A549 (cell line): Measurements from ENCODE around the gene SLC22A23. TPM values are rescaled to one million over a fixed set of nuclear protein-coding genes. Genes with fewer than 3 reads are reported as not detected.

ENCODE experiments used
- ATAC-seq, 2 experiments: fragments of 200-7000 bp in 1 of 2; fragments of >200 bp in 1 of 2; cut with Nextera tagmentation in 1 of 2; cut with Tn5 transposase in 1 of 2; 3 replicates each; pipeline versions ENCODE4 v1.8.0 to v1.9.1; 2018 to 2020; ENCODE audit warnings: mild to moderate bottlenecking in 1 of 2, moderate library complexity in 1 of 2
- CTCF ChIA-PET: fragments of 300-600 bp; sonication (Branson Sonifier 250); formaldehyde crosslinking; extraction: SDS; loops from one replicate; lab custom pipeline; 2021; ENCODE audit warnings: antibody characterized with exemption, inconsistent platforms; lab: Yijun Ruan, JAX
- POLR2A ChIA-PET: fragments of 350-600 bp; formaldehyde crosslinking; extraction: SDS; loops from one replicate; lab custom pipeline; 2021; ENCODE audit warnings: antibody characterized with exemption, inconsistent platforms; lab: Yijun Ruan, JAX
- DNase-seq, 2 experiments: peaks; one replicate each; pipeline versions ENCODE4 v3.0.0 to v3.0.0-alpha.2; 2011 to 2016; ENCODE audit warnings: low read depth in 1 of 2, low spot score in 1 of 2
- FAIRE-seq: peaks from 2 replicates; lab custom pipeline; 2011; peaks lifted over from hg19 to GRCh38; lab: Jason Lieb, UNC
- H3K27ac ChIP-seq, 2 experiments: fragments of >200 bp; sonication (Bioruptor Twin); formaldehyde crosslinking; 3 replicates each; pipeline ENCODE4 v1.5.1; 2016 to 2017
- H3K4me1 ChIP-seq: fragments of >200 bp; sonication (Bioruptor Twin); formaldehyde crosslinking; 3 replicates; pipeline ENCODE4 v1.6.1; 2016
- H3K4me2 ChIP-seq: fragments of >200 bp; sonication (Bioruptor Twin); formaldehyde crosslinking; 3 replicates; pipeline ENCODE4 v1.6.1; 2016
- H3K4me3 ChIP-seq: fragments of >200 bp; sonication (Bioruptor Twin); formaldehyde crosslinking; 3 replicates; pipeline ENCODE4 v1.5.1; 2016
- H3K9me3 ChIP-seq: fragments of >200 bp; sonication (Bioruptor Twin); formaldehyde crosslinking; 3 replicates; pipeline ENCODE4 v1.6.1; 2016
- BHLHE40 ChIP-seq: IDR thresholded peaks from 2 replicates; pipeline ENCODE4 v1.6.1; 2012; ENCODE audit warnings: low read depth, low read length, inconsistent platforms
- CBX8 ChIP-seq: fragments of 200-600 bp; sonication (generic); IDR thresholded peaks from 2 replicates; pipeline ENCODE4 v1.6.1; 2016
- CEBPB ChIP-seq, 2 experiments: fragments of >200 bp in 1 of 2; sonication (Bioruptor Twin) in 1 of 2; formaldehyde crosslinking in 1 of 2; IDR thresholded peaks; 2 replicates each; pipeline ENCODE4 v1.6.1; 2012 to 2016
- EHF ChIP-seq: fragments of 250-450 bp; sonication (Bioruptor Pico); IDR thresholded peaks from 2 replicates; pipeline ENCODE4 v1.5.0; 2020; ENCODE audit warnings: mild to moderate bottlenecking
- EHMT2 ChIP-seq: fragments of 200-600 bp; sonication (generic); IDR thresholded peaks from 2 replicates; pipeline ENCODE4 v1.6.1; 2016; ENCODE audit warnings: antibody characterized with exemption, low read depth, mild to moderate bottlenecking, moderate library complexity
- EP300 ChIP-seq, 2 experiments: fragments of >200 bp; sonication (Bioruptor Twin); formaldehyde crosslinking; IDR thresholded peaks; 2 replicates in 1 of 2; 3 replicates in 1 of 2; pipeline ENCODE4 v1.6.1; 2016 to 2017
- ESRRA ChIP-seq: fragments of 150-350 bp; IDR thresholded peaks from 2 replicates; pipeline ENCODE4 v1.6.1; 2014; ENCODE audit warnings: mild to moderate bottlenecking, low read length, borderline replicate concordance
- FOSB ChIP-seq: fragments of 250-450 bp; sonication (Bioruptor Pico); IDR thresholded peaks from 2 replicates; pipeline ENCODE4 v1.5.0; 2020; ENCODE audit warnings: mild to moderate bottlenecking, moderate library complexity
- FOXS1 ChIP-seq: fragments of 250-450 bp; sonication (Bioruptor Pico); IDR thresholded peaks from 2 replicates; pipeline ENCODE4 v1.5.0; 2020; ENCODE audit warnings: mild to moderate bottlenecking, moderate library complexity
- HDAC2 ChIP-seq: fragments of 200-600 bp; sonication (generic); IDR thresholded peaks from 2 replicates; pipeline ENCODE4 v1.6.1; 2016
- HEYL ChIP-seq: fragments of 250-450 bp; sonication (Bioruptor Pico); IDR thresholded peaks from 2 replicates; pipeline ENCODE4 v1.8.0; 2021; ENCODE audit warnings: mild to moderate bottlenecking, moderate library complexity
- HOXB5 ChIP-seq: fragments of 250-450 bp; sonication (Bioruptor Pico); IDR thresholded peaks from 2 replicates; pipeline ENCODE4 v1.5.0; 2020; ENCODE audit warnings: mild to moderate bottlenecking, moderate library complexity
- JUNB ChIP-seq: fragments of >200 bp; sonication (Bioruptor Twin); formaldehyde crosslinking; IDR thresholded peaks from 2 replicates; pipeline ENCODE4 v1.6.1; 2016
- MAFK ChIP-seq: fragments of 450-650 bp; IDR thresholded peaks from 2 replicates; pipeline ENCODE4 v1.6.1; 2014; ENCODE audit not compliant: partially characterized antibody
- MYC ChIP-seq: IDR thresholded peaks from 2 replicates; pipeline ENCODE4 v1.6.1; 2012; ENCODE audit warnings: mild to moderate bottlenecking, inconsistent platforms, low read length, improper control_type of control experiment, borderline replicate concordance
- NR3C1 ChIP-seq: fragments of >200 bp; sonication (Bioruptor Twin); formaldehyde crosslinking; IDR thresholded peaks from 3 replicates; pipeline ENCODE4 v1.6.1; 2017
- PHF8 ChIP-seq: fragments of 200-600 bp; sonication (generic); IDR thresholded peaks from 2 replicates; pipeline ENCODE4 v1.6.1; 2016; ENCODE audit warnings: low read depth, mild to moderate bottlenecking, antibody characterized with exemption, moderate library complexity, borderline replicate concordance
- RARB ChIP-seq: fragments of 250-450 bp; sonication (Bioruptor Pico); IDR thresholded peaks from 2 replicates; pipeline ENCODE4 v1.8.0; 2021; ENCODE audit warnings: mild to moderate bottlenecking, moderate library complexity
- RFX5 ChIP-seq: fragments of 450-650 bp; IDR thresholded peaks from 2 replicates; pipeline ENCODE4 v1.7.1; 2014; ENCODE audit warnings: antibody characterized with exemption, mild to moderate bottlenecking, moderate library complexity
- RNF2 ChIP-seq: fragments of 200-600 bp; sonication (generic); IDR thresholded peaks from 2 replicates; pipeline ENCODE4 v1.6.1; 2016; ENCODE audit warnings: low read depth, mild to moderate bottlenecking, antibody characterized with exemption, moderate library complexity, borderline replicate concordance
- TFCP2L1 ChIP-seq: fragments of 250-450 bp; sonication (Bioruptor Pico); IDR thresholded peaks from 2 replicates; pipeline ENCODE4 v1.5.0; 2021; ENCODE audit warnings: mild to moderate bottlenecking
- ZC3H11A ChIP-seq: fragments of 450-650 bp; IDR thresholded peaks from 2 replicates; pipeline ENCODE4 v1.6.1; 2014; ENCODE audit warnings: antibody characterized with exemption, mild to moderate bottlenecking
- ZFP36 ChIP-seq: fragments of 450-650 bp; IDR thresholded peaks from 2 replicates; pipeline ENCODE4 v1.6.1; 2014; ENCODE audit warnings: borderline replicate concordance; ENCODE audit not compliant: partially characterized antibody
- ZNF302 ChIP-seq: fragments of 250-450 bp; sonication (Bioruptor Pico); IDR thresholded peaks from 2 replicates; pipeline ENCODE4 v1.9.0; 2021; ENCODE audit warnings: inconsistent platforms, mild to moderate bottlenecking, moderate library complexity
- ZSCAN20 ChIP-seq: fragments of 250-450 bp; sonication (Bioruptor Pico); IDR thresholded peaks from 2 replicates; pipeline ENCODE4 v1.8.0; 2022; ENCODE audit warnings: mild to moderate bottlenecking, moderate library complexity
- WGBS: methylation state at CpG from one replicate; pipeline ENCODE4 v1.1.6; 2017; ENCODE audit errors: missing lambda C conversion rate; 5-methylcytosine and 5-hydroxymethylcytosine counted together
- polyA plus RNA-seq, 4 experiments: library from polyadenylated mRNA; depleted of rRNA in 3 of 4; stranded (reverse); fragments of >200 nt; fragmentation: RNase III in 1 of 4; extraction: RNeasy Plus Mini Kit Qiagen cat#74134 plus additional on column Dnase treatment in 1 of 4; gene quantifications; 2 replicates in 3 of 4; 3 replicates in 1 of 4; pipeline ENCODE4 v1.2.3, GENCODE V29; 2011 to 2017
- TF ChIP-seq, protein P1 (sequence below): fragments of >200 bp; sonication (Bioruptor Twin); formaldehyde crosslinking; IDR thresholded peaks from 3 replicates; pipeline ENCODE4 v1.6.1; 2016
- TF ChIP-seq, protein P2 (sequence below): fragments of >200 bp; sonication (Bioruptor Twin); formaldehyde crosslinking; IDR thresholded peaks from 3 replicates; pipeline ENCODE4 v1.5.1; 2016
- TF ChIP-seq, protein P3 (sequence below): fragments of 150-350 bp; IDR thresholded peaks from 2 replicates; pipeline ENCODE4 v1.6.1; 2014; ENCODE audit warnings: low read depth, mild to moderate bottlenecking, low read length

Gene SLC22A23
- polyA plus RNA-seq, 2 of the 4 experiments (the other 2 are of a cell fraction): 4.4 to 6.2 TPM

- TF ChIP-seq, protein P1, sequence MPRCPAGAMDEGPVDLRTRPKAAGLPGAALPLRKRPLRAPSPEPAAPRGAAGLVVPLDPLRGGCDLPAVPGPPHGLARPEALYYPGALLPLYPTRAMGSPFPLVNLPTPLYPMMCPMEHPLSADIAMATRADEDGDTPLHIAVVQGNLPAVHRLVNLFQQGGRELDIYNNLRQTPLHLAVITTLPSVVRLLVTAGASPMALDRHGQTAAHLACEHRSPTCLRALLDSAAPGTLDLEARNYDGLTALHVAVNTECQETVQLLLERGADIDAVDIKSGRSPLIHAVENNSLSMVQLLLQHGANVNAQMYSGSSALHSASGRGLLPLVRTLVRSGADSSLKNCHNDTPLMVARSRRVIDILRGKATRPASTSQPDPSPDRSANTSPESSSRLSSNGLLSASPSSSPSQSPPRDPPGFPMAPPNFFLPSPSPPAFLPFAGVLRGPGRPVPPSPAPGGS: no peak
Measured at GRCh38 chr6:3408665-3409064, 48.2 kb downstream of the SLC22A23 start (continued).

GRCh38 chr6:3407840-3408239 is 49.0 kb downstream of the SLC22A23 start:
- Histone ChIP-seq H3K4me1 (peaks cover 76% of the 10 kb centered on the region), H3K4me2 (peak overlapping the region; percentile 16; the same call in 1 of the 3 replicates), H3K4me3 (no peak overlapping the region), H3K9me3 (no peaks in the 10 kb centered on the region), H3K27ac (peak overlapping the region in 1 of 2 experiments; percentile 29; a peak in 1 of 6 replicates)
- POLR2A ChIA-PET: no interaction called here
- FAIRE-seq (no peak), DNase-seq (no peak)
- TF ChIP-seq EHF (CRISPR knock-in tag) (no peak), BHLHE40 (no peak), MYC (no peak), ZFP36 (no peak), FOXS1 (CRISPR knock-in tag) (no peak), FOSB (CRISPR knock-in tag) (no peak), RARB (CRISPR knock-in tag) (no peak), MAFK (no peak), HOXB5 (no peak), EP300 (IDR thresholded peaks at IDR 0.05) (no peak), ZC3H11A (no peak)
- TF ChIP-seq, protein P2, sequence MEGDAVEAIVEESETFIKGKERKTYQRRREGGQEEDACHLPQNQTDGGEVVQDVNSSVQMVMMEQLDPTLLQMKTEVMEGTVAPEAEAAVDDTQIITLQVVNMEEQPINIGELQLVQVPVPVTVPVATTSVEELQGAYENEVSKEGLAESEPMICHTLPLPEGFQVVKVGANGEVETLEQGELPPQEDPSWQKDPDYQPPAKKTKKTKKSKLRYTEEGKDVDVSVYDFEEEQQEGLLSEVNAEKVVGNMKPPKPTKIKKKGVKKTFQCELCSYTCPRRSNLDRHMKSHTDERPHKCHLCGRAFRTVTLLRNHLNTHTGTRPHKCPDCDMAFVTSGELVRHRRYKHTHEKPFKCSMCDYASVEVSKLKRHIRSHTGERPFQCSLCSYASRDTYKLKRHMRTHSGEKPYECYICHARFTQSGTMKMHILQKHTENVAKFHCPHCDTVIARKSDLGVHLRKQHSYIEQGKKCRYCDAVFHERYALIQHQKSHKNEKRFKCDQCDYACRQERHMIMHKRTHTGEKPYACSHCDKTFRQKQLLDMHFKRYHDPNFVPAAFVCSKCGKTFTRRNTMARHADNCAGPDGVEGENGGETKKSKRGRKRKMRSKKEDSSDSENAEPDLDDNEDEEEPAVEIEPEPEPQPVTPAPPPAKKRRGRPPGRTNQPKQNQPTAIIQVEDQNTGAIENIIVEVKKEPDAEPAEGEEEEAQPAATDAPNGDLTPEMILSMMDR: no peak
- TF ChIP-seq, protein P3, sequence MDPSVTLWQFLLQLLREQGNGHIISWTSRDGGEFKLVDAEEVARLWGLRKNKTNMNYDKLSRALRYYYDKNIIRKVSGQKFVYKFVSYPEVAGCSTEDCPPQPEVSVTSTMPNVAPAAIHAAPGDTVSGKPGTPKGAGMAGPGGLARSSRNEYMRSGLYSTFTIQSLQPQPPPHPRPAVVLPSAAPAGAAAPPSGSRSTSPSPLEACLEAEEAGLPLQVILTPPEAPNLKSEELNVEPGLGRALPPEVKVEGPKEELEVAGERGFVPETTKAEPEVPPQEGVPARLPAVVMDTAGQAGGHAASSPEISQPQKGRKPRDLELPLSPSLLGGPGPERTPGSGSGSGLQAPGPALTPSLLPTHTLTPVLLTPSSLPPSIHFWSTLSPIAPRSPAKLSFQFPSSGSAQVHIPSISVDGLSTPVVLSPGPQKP: no peak
- TF ChIP-seq, all 56 proteins: peak for 0
- CTCF ChIA-PET: interaction anchor here (1.0 to 1.9 kb wide), 3 partner anchors 48 to 325 kb away, joined by 3 to 5 read pairs (median 3); partner anchors contain the start of gene SLC22A23
- ATAC-seq: no peak

- 84% methylated on average over 3 of the region's 3 CpGs for WGBS
- POLR2A ChIA-PET: no interaction called here
- DNase-seq (no peak), ATAC-seq (no peak), FAIRE-seq (no peak)
- peak overlapping the region in 1 of 2 experiments; percentile 80; a peak in 3 of 6 replicates for H3K27ac ChIP-seq
- H3K4me3 ChIP-seq: no peak overlapping the region
- H3K4me1 ChIP-seq: peaks cover 83% of the 10 kb centered on the region
- TF ChIP-seq TFCP2L1: no peak
- no peak for TF ChIP-seq ZSCAN20
- no peak for TF ChIP-seq ZFP36
- TF ChIP-seq MYC: no peak
- TF ChIP-seq CEBPB (IDR thresholded peaks at IDR 0.05): no peak
- no peak for TF ChIP-seq ZC3H11A
- no peak for TF ChIP-seq CBX8
- no peak for TF ChIP-seq PHF8
- no peak for TF ChIP-seq HDAC2
- no peak for TF ChIP-seq HEYL (CRISPR knock-in tag)
- TF ChIP-seq NR3C1: no peak
- no peak for TF ChIP-seq RNF2
- no peak for TF ChIP-seq EHF (CRISPR knock-in tag)
- no peak for TF ChIP-seq RFX5
- TF ChIP-seq JUNB: no peak
- TF ChIP-seq EHMT2: no peak
- TF ChIP-seq ESRRA: no peak
- no peak for TF ChIP-seq ZNF302 (CRISPR knock-in tag)
- no peak for TF ChIP-seq EP300 (IDR thresholded peaks at IDR 0.05)
- H3K4me2 ChIP-seq: peak overlapping the region; percentile 16; the same call in 2 of the 3 replicates
- no peaks in the 10 kb centered on the region for H3K9me3 ChIP-seq
- CTCF ChIA-PET: interaction anchor here (1.4 to 1.9 kb wide), 2 partner anchors 49 to 326 kb away, joined by 3 to 5 read pairs; partner anchors contain the start of gene SLC22A23
Measured at GRCh38 chr6:3406891-3407809, 49.7 kb downstream of the SLC22A23 start.
